IMR-90 (cell line): ENCODE measurements around the gene PLPP3. TPM values are rescaled to one million over a fixed set of nuclear protein-coding genes. Genes with fewer than 3 reads are reported as not detected.

Experiments
- ATAC-seq: fragments of 200-7000 bp; cut with Tn5 transposase; 2 replicates; pipeline ENCODE4 v1.9.1; 2020; ENCODE audit warnings: low read depth, mild to moderate bottlenecking, moderate library complexity
- BruUV-seq: library from RNA; stranded (reverse); fragments of 400-500 nt; replicated peaks from 2 replicates; lab custom pipeline; 2021; lab: Mats Ljungman, UMichigan
- CTCF ChIA-PET: fragments of 300-600 bp; formaldehyde crosslinking; extraction: SDS; loops from one replicate; lab custom pipeline; 2021; ENCODE audit warnings: antibody characterized with exemption; lab: Yijun Ruan, JAX
- POLR2A ChIA-PET: fragments of 300-600 bp; sonication (Branson Sonifier 250); formaldehyde crosslinking; loops from one replicate; lab custom pipeline; 2022; ENCODE audit warnings: antibody characterized with exemption; ENCODE audit not compliant: unreplicated experiment; lab: Charles Lee
- DNase-seq: peaks from one replicate; pipeline ENCODE4 v3.0.0; 2013
- H2AFZ ChIP-seq: replicated peaks from 2 replicates; pipeline ENCODE3; 2013; ENCODE audit warnings: low read length, mild to moderate bottlenecking; ENCODE audit not compliant: poor library complexity
- H2AK5ac ChIP-seq: 2 replicates; pipeline ENCODE4 v1.6.1; 2013; ENCODE audit warnings: low read depth, low read length, inconsistent platforms
- H2AK9ac ChIP-seq: replicated peaks from 2 replicates; pipeline ENCODE3; 2013; ENCODE audit warnings: mild to moderate bottlenecking, low read depth, low read length, moderate library complexity; ENCODE audit not compliant: poor library complexity
- H2BK120ac ChIP-seq: 2 replicates; pipeline ENCODE4 v1.6.1; 2013; ENCODE audit warnings: low read depth, low read length, inconsistent platforms
- H2BK15ac ChIP-seq: 3 replicates; pipeline ENCODE4 v1.6.1; 2013; ENCODE audit warnings: low read depth, low read length, inconsistent platforms
- H2BK20ac ChIP-seq: 2 replicates; pipeline ENCODE4 v1.6.1; 2013; ENCODE audit warnings: low read depth, mild to moderate bottlenecking, inconsistent platforms, low read length, moderate library complexity
- H2BK5ac ChIP-seq: 2 replicates; pipeline ENCODE4 v1.6.1; 2013; ENCODE audit warnings: mild to moderate bottlenecking, low read depth, low read length, inconsistent platforms; ENCODE audit not compliant: poor library complexity, severe bottlenecking
- H3K14ac ChIP-seq: replicated peaks from 2 replicates; pipeline ENCODE4 v1.6.1; 2013; ENCODE audit warnings: low read depth, low read length, inconsistent platforms
- H3K18ac ChIP-seq: 2 replicates; pipeline ENCODE4 v1.6.1; 2013; ENCODE audit warnings: low read depth, low read length, control low read depth
- H3K23ac ChIP-seq: 2 replicates; pipeline ENCODE4 v1.6.1; 2013; ENCODE audit warnings: low read depth, low read length, inconsistent platforms
- H3K27ac ChIP-seq: 2 replicates; pipeline ENCODE4 v1.5.1; 2013; ENCODE audit warnings: mild to moderate bottlenecking, control low read depth, low read length; ENCODE audit not compliant: insufficient read depth
- H3K27me3 ChIP-seq: 2 replicates; pipeline ENCODE4 v1.6.1; 2013; ENCODE audit warnings: low read length; ENCODE audit not compliant: control insufficient read depth, insufficient read depth
- H3K36me3 ChIP-seq: 2 replicates; pipeline ENCODE4 v1.6.1; 2013; ENCODE audit warnings: low read length, mixed read lengths; ENCODE audit not compliant: control insufficient read depth, insufficient read depth
- H3K4ac ChIP-seq: 2 replicates; pipeline ENCODE4 v1.6.1; 2013; ENCODE audit warnings: low read depth, low read length, inconsistent platforms
- H3K4me1 ChIP-seq: 2 replicates; pipeline ENCODE4 v1.6.1; 2013; ENCODE audit warnings: low read length, mixed read lengths; ENCODE audit not compliant: control insufficient read depth, insufficient read depth
- H3K4me2 ChIP-seq: 2 replicates; pipeline ENCODE4 v1.6.1; 2013; ENCODE audit warnings: low read depth, mild to moderate bottlenecking, control low read depth, low read length, moderate library complexity
- H3K4me3 ChIP-seq: 2 replicates; pipeline ENCODE4 v1.5.1; 2013; ENCODE audit warnings: low read depth, mild to moderate bottlenecking, control low read depth, low read length, moderate library complexity; ENCODE audit not compliant: insufficient read depth
- H3K56ac ChIP-seq: 2 replicates; pipeline ENCODE4 v1.6.1; 2013; ENCODE audit warnings: low read length, inconsistent platforms; ENCODE audit not compliant: insufficient read depth; ENCODE audit errors: extremely low read depth
- H3K79me1 ChIP-seq, 2 experiments: 2 replicates each; pipeline ENCODE4 v1.6.1; 2013; ENCODE audit warnings: low read length in 2 of 2, inconsistent platforms in 1 of 2, low read depth in 1 of 2
- H3K9ac ChIP-seq: 2 replicates; pipeline ENCODE4 v1.6.1; 2013; ENCODE audit warnings: low read depth, low read length, control low read depth
- H3K9me1 ChIP-seq: 2 replicates; pipeline ENCODE4 v1.6.1; 2013; ENCODE audit warnings: low read length, inconsistent platforms; ENCODE audit not compliant: insufficient read depth
- H3K9me3 ChIP-seq: 2 replicates; pipeline ENCODE4 v1.6.1; 2013; ENCODE audit warnings: low read length; ENCODE audit not compliant: control insufficient read depth, insufficient read depth
- H4K20me1 ChIP-seq: 2 replicates; pipeline ENCODE4 v1.6.1; 2013; ENCODE audit warnings: low read length, inconsistent platforms; ENCODE audit not compliant: insufficient read depth
- H4K5ac ChIP-seq: 2 replicates; pipeline ENCODE4 v1.6.1; 2013; ENCODE audit warnings: mild to moderate bottlenecking, low read depth, low read length, control low read depth
- H4K8ac ChIP-seq, 2 experiments: 2 replicates each; pipeline ENCODE4 v1.6.1; 2013; ENCODE audit warnings: low read depth in 2 of 2, low read length in 2 of 2, control low read depth in 1 of 2, inconsistent platforms in 1 of 2
- H4K91ac ChIP-seq: 2 replicates; pipeline ENCODE4 v1.6.1; 2013; ENCODE audit warnings: low read depth, low read length, inconsistent platforms; ENCODE audit not compliant: insufficient read depth
- RFX5 ChIP-seq: IDR thresholded peaks from 2 replicates; pipeline ENCODE4 v1.8.0; 2012; ENCODE audit warnings: low read depth, mild to moderate bottlenecking, low read length, moderate library complexity
- WGBS, 2 experiments: methylation state at CpG; one replicate each; pipeline versions ENCODE4 v1.1.5 to v1.1.7; 2013; ENCODE audit warnings: missing lambda C conversion rate in 2 of 2; ENCODE audit not compliant: insufficient read length in 1 of 2; ENCODE audit errors: extremely low coverage in 2 of 2; 5-methylcytosine and 5-hydroxymethylcytosine counted together
- dilution Hi-C: fragments of 300-500 bp; cut with HindIII; formaldehyde crosslinking; loops from one replicate; pipeline ENCODE4 v1.14.3; 2018; ENCODE audit warnings: low sequenced_read_pairs; ENCODE audit not compliant: unreplicated experiment
- in situ Hi-C: fragments of 300-500 bp; cut with MboI; formaldehyde crosslinking; loops from 3 replicates; pipeline ENCODE4 v1.14.3; 2019; ENCODE audit warnings: low sequenced_read_pairs, inconsistent platforms, mixed read lengths
- intact Hi-C: fragments of 100-400 bp; cut with micrococcal nuclease; formaldehyde crosslinking; loops from 2 replicates; pipeline ENCODE4 v1.10.0; 2022
- polyA plus RNA-seq, 3 experiments: library from polyadenylated mRNA; depleted of rRNA; stranded (reverse); fragments of >200 nt; gene quantifications; 2 replicates each; pipeline ENCODE4 v1.2.3, GENCODE V29; 2012; ENCODE audit warnings: low replicate concordance in 1 of 3
- total RNA-seq: library from RNA; depleted of rRNA; stranded (reverse); fragments of >200 nt; gene quantifications from 2 replicates; pipeline ENCODE4 v1.2.3, GENCODE V29; 2012

PLPP3 gene
- total and polyA plus RNA-seq, 2 of the 4 experiments (the other 2 are of a cell fraction), result 49.9 to 56.6 TPM

- Histone ChIP-seq H3K18ac (no peak overlapping the region), H3K79me1 (peaks cover 33 to 74% of the 10 kb centered on the region in 2 experiments), H4K20me1 (peaks cover 47% of the 10 kb centered on the region), H2BK5ac (no peak overlapping the region), H3K4me2 (no peak overlapping the region), H3K4me3 (no peak overlapping the region), H3K23ac (no peak overlapping the region), H3K9ac (no peak overlapping the region), H4K5ac (no peak overlapping the region), H3K9me1 (peaks cover 24% of the 10 kb centered on the region), H3K14ac (no peak overlapping the region), H3K27me3 (no peaks in the 10 kb centered on the region), H2AFZ (no peak overlapping the region), H4K91ac (no peak overlapping the region), H4K8ac (no peak overlapping the region), H2BK15ac (no peak overlapping the region), H2AK9ac (no peak overlapping the region), H2BK20ac (no peak overlapping the region), H3K9me3 (no peaks in the 10 kb centered on the region), H3K4me1 (peaks cover 9% of the 10 kb centered on the region), H3K36me3 (peaks cover 72% of the 10 kb centered on the region), H2AK5ac (no peak overlapping the region), H3K4ac (no peak overlapping the region), H2BK120ac (no peak overlapping the region), H3K27ac (no peak overlapping the region), H3K56ac (no peak overlapping the region)
- no peak for DNase-seq
- ChIA-PET CTCF (no interaction called here), POLR2A (no interaction called here)
- WGBS, 2 experiments, result no CpG with 5 or more reads among the region's 5 CpGs
- in situ Hi-C loops (no loop called here), intact Hi-C loops (no loop called here), dilution Hi-C loops (no loop called here)
- no peak for ATAC-seq
- no TSS peak for BruUV-seq
- no peak for TF ChIP-seq RFX5
These were observed 56.7 kb downstream of the PLPP3 start for GRCh38 chr1:56522680-56523079.
